Measurements from ENCODE around the gene PLXNB1.
"Not testable (repeated sequence)": the region's sequence is repeated elsewhere in the genome, so short reads cannot be mapped to it uniquely, and the experiment has no call there.

PLXNB1 gene

GRCh38 chr3:48464713-48465221 lies 34.9 kb upstream of the PLXNB1 start:
- in situ Hi-C loops (cut with HindIII; ENCODE audit: low sequenced_read_pairs), result no loop called here
- DNase-seq (ENCODE audit: low read depth), result no peak
- TF ChIP-seq CTCF (IDR thresholded peaks at IDR 0.05; ENCODE audit: low read depth, low read length, missing control alignments), result no peak
- H3K4me3 ChIP-seq (ENCODE audit: low read depth, low read length), result no peak overlapping the region

GRCh38 chr3:48463703-48464102 lies 33.8 kb upstream of the PLXNB1 start:
- in situ Hi-C loops (cut with HindIII; ENCODE audit: low sequenced_read_pairs), result no loop called here
- H3K4me3 ChIP-seq (ENCODE audit: low read depth, low read length), result no peak overlapping the region
- no peak for DNase-seq (ENCODE audit: low read depth)
- TF ChIP-seq CTCF (IDR thresholded peaks at IDR 0.05; ENCODE audit: low read depth, low read length, missing control alignments), result no peak

GRCh38 chr3:48461767-48462166 lies 31.9 kb upstream of the PLXNB1 start:
- in situ Hi-C loops (cut with HindIII; ENCODE audit: low sequenced_read_pairs); H3K4me3 ChIP-seq (ENCODE audit: low read depth, low read length); DNase-seq (ENCODE audit: low read depth): not testable (repeated sequence)

GRCh38 chr3:48460517-48460902 lies 30.6 kb upstream of the PLXNB1 start:
- no peak overlapping the region for H3K4me3 ChIP-seq (ENCODE audit: low read depth, low read length)
- DNase-seq (ENCODE audit: low read depth), result no peak
- in situ Hi-C loops (cut with HindIII; ENCODE audit: low sequenced_read_pairs), result no loop called here
- no peak for TF ChIP-seq CTCF (IDR thresholded peaks at IDR 0.05; ENCODE audit: low read depth, low read length, missing control alignments)

GRCh38 chr3:48459773-48460516 lies 30.1 kb upstream of the PLXNB1 start:
- H3K4me3 ChIP-seq (ENCODE audit: low read depth, low read length), result no peak overlapping the region
- no peak for TF ChIP-seq CTCF (IDR thresholded peaks at IDR 0.05; ENCODE audit: low read depth, low read length, missing control alignments)
- in situ Hi-C loops (cut with HindIII; ENCODE audit: low sequenced_read_pairs), result no loop called here
- no peak for DNase-seq (ENCODE audit: low read depth)

GRCh38 chr3:48459331-48459730 lies 29.4 kb upstream of the PLXNB1 start:
- in situ Hi-C loops (cut with HindIII; ENCODE audit: low sequenced_read_pairs), result no loop called here
- TF ChIP-seq CTCF (IDR thresholded peaks at IDR 0.05; ENCODE audit: low read depth, low read length, missing control alignments), result no peak
- no peak overlapping the region for H3K4me3 ChIP-seq (ENCODE audit: low read depth, low read length)
- no peak for DNase-seq (ENCODE audit: low read depth)

GRCh38 chr3:48456456-48456855 lies 26.6 kb upstream of the PLXNB1 start:
- no peak overlapping the region for H3K4me3 ChIP-seq (ENCODE audit: low read depth, low read length)
- in situ Hi-C loops (cut with HindIII; ENCODE audit: low sequenced_read_pairs), result no loop called here
- DNase-seq (ENCODE audit: low read depth), result no peak
- TF ChIP-seq CTCF (IDR thresholded peaks at IDR 0.05; ENCODE audit: low read depth, low read length, missing control alignments), result no peak

All from astrocyte of the cerebellum (primary cell).